GM18861 (cell line): ENCODE results near the gene DNAJC5G.
A peak's percentile ranks its signal among the peaks of the same experiment; 100 is the strongest.
"Not testable (repeated sequence)": the region's sequence is repeated elsewhere in the genome, so short reads cannot be mapped to it uniquely, and the experiment has no call there.

Source experiments
- ATAC-seq: cut with Tn5 transposase; IDR thresholded peaks from one replicate; pipeline ENCODE4 v1.9.1; 2021; ENCODE audit not compliant: unreplicated experiment

Gene DNAJC5G

DNA sequence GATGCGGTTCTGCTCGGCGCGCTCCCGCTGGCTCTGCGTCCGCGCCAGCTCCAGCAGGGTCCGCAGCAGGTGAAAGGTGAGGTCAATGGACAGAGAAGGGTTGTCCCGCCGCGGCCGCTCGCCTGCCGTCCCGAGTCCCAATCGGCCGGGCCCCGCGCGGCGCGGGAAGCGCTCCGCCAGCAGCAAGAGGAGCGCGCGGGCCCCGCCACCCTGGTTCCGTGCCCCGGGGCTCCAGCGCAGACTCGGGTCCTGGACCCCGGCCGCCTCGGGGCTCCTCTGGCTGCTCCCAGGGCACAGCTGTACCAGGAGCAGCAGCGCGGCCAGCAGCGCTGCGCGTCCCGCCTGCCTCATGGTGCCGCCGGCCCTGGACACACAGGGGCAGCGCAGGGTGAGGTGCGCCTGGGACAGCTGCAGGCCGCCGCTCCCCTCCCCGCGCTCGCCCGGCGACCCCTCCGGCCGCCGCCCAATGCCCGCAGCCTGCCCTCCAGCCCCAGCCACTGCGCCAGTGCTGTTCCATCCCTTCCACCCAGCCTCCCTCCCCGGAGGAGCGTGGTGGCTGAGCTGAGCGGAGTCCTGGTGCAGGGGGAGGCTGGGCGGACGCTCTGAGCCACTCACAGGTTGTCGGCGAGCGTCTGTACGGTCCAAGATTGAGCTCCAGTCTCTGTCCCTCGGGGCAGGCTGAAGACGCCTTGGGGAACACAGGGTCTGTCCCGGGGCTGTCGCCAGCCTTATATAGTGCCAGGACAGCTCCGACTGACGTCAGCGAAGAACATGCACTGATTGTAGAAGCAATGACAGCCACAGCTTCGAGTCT lies 32.5 kb downstream of the DNAJC5G start:
- no peak for ATAC-seq

DNA sequence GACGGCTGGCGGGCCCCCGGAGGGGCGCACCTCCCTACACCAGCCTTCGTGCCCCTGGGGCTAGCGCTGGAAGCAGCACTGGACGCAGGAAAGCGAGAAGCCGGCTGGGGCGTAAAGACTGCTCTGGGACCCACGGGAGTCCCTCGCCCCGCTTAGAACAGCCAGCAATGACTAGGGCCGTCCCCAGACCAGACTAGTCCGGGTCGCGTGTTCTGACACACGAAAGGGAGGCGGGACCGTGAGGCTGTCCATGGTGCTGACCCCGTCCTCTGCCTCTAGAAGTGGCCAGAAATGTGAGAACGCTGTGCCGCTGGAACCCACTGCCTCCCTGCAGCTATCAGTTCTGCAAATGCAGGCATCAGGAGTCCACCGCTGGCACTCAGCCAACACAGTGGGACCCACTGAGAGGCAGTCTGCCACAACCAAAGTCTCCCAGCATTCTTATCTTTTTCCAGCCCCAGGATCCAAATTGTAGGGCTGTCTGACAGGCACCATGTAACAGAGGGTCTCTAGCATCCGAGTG lies 33.2 kb downstream of the DNAJC5G start, which contains the start of gene UCN:
TSS of gene UCN (minus strand) at position 87 of the 523 bp plus-strand sequence. CDS start 550 bp downstream, outside the sequence.
- no peak for ATAC-seq

DNA sequence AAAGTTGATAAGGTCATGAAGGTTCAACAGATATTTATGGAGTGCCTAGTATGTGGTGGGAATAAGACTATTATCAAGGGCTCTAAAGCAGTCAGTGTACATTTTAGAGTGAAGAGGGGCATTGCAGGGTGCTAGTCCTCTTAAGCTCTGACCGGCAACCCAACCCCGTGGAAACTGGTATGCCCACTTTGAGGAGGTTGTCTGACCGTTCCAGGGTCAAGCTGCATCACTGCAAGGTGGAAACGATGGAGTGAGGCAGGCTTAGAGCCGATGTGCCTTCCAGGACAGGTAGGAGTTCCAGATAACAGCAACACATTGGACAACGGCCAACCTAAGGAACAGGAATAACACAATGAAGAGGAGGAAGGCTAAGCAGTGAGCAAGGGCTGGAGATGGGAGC lies 34.4 kb downstream of the DNAJC5G start:
- no peak for ATAC-seq

DNA sequence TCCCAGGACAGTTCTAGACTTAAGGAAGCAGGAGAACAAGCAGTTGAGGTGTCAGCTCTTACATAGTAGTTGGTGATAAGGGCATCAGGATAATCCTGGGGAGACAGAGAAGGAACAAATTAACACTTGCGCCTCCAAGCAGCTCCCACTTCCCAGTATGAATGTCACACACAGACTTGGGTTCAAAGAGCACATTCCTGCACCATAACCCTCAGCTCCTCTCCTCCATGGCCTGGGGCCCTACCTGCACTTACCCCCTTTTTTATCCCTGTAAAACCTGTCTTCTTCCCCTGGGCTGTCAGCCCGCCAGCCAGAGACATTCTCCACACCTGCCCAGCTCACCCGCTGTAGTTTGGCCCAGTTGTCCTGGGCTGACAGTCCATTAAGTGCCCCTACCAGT lies 36.9 kb downstream of the DNAJC5G start:
- no peak for ATAC-seq

DNA sequence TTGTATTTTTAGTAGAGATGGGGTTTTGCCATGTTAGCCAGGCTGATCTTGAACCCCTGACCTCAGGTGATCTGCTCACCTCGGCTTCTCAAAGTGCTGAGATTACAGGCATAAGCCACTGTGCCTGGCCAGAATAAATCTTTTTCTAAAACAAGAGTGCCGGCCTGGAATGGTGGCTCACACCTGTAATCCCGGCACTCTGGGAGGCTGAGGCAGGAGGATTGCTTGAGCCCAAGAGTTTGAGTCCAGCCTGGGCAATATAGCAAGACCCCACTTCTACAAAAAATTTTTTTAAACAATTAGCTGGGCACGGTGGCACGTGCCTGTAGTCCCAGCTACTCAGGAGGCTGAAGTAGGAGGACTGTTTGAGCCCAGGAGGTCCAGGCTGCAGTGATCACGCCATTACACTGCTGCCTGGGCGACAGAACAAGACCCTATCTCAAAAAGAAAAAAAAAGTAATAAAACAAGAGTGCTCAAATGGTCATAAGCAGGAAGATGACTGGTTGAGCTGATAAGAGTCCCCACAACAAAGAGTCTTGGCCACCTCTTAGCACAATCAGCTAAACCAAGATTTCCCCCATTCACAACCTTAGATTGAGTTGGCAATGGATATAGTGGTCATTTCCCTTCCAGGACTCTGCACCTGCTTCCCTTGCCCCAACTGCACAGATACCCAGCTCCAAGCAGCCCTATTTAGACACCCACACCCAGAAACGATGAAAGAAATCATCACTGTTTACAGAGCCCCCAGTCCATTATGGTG lies 38.8 kb downstream of the DNAJC5G start:
- ATAC-seq, result no peak

DNA sequence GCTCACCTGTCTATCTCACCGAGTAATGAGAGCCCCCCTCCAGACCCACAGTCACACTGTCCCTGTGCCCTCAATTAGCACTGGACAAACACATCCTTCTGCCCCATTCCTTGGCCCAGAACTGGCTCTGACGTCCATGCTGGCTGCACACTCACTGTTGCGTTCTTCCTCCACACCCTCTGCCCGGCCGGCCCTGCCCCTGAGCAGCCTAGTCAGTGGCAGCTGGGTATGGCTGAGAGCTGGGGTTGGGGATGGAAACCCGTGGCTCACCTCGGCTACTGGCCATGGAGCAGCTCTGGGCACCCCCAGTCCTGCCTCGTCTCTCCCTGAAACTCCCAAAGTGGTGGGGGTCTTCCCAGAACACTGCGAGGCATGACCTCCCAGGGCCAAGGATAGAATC lies 39.5 kb downstream of the DNAJC5G start:
- no peak for ATAC-seq

DNA sequence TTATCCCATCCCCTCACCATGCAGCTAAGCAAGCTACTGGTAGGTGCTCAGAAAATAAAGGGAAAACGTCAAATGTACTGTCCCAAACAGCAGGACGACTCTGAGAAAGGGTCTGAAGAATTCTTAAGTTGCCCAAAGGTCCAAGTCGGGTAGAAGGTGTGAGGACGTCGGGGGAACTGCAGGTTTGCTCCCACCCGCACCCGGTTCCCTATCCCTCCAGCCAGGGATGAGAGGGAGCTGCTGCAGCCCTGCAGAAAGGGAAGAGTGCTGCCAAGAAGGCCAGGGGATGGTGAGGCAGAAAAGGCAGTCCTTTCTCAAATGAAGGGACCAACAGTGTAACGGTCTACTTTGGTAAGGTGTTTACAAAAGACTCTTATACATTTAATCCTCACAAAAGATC lies 39.9 kb downstream of the DNAJC5G start:
- ATAC-seq, result no peak

DNA sequence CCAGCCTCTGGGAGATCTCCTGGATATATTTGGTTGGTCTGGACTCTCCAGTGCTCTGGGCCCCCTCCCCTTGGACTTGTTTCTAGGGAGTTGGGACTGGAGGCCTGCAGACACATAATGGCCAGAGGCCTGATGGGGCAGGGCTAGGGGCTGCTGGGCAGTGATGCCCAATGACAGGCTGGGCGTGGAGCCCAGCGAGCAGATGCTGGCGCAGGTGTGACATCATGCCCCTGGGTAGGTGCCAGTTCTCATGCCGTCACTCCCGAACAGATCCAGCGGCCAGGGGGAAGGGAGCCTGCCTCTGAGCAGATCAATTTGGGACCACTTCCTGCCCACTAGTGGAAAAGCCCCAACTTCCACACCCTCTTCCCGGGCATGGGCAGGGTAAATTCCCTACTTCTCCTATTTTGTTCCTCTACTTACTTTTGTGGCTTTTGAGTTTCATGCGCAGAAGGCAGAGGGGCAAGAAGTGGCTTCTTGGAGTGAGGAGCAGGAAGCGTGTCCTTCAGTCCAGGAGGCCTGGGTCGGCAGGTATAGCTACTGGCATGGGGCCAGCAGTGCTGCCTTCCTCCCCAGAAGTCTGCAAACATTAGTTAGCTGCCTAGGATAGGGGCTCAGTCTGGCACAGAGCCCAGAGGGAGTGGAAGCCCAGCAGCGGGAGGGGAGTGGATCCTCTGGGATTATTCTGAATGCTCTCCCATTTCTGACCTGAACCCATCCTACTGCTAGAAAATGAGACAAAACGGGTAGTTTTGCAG lies 41.6 kb downstream of the DNAJC5G start:
- ATAC-seq, result no peak

DNA sequence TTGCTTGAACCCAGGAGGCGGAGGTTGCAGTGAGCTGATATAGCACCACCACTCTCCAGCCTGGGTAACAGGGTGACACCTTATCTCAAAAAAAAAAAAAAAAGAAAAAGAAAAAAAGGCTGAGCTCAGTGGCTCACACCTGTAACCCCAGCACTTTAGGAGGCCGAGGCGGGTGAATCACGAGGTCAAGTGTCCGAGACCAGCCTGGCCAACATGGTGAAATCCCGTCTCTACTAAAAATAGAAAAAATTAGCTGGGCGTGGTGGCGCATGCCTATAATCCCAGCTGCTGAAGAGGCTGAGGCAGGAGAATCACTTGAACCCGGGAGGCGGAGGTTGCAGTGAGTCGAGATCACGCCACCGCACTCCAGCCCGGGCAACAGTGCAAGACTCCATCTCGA lies 44.6 kb downstream of the DNAJC5G start:
- not testable (repeated sequence) for ATAC-seq

DNA sequence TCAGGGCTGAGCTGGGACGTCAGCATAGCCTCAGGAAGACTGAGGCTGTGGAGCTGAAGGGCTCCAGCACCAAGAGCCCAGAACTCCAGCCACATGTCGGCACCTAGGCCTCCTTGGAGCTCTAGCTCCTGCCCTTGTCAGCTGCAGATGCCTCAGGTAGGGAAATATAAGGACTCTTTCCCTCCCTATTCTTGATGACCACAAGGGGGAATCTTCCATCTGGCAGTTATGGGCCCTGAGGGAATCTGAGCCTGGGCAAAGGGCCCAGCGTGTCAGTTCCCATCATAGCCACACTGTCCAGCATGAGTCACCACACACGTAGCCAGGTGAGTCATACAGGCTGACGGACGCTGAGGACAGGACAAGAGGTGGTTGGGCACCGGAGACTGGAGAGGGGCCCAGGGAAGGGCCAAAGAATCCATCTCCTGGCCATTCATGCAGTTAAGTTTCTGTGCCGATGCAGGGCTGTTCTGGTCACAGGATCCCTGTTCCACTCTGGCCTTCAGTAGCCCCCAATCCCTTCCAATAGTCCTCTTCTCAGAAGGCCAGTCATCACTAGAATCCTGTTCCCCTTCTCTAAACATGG lies 45.8 kb downstream of the DNAJC5G start:
- ATAC-seq, result no peak

DNA sequence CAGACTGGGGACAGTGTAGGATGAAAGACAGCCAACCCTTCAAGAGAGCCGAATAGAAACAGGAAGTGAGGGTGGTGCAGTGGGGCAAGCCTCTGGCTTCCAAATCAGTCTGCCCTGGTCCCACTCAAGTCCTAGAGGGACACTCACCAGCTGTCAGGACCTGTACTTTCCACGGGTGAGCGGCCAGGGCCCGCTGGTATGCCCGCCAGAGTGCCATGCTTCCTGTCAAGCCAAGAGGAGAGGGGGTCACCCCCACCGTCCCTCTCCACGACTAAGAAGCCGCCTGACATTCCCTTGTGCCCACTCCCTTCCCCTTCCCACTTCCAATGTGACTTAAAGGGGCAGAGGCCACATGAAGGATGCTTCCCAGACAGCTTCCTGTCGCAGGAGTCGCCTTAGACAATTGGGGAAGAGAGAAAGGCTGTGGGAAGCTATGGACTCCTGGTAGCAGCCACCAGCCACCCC lies 47.1 kb downstream of the DNAJC5G start:
- ATAC-seq, result no peak

DNA sequence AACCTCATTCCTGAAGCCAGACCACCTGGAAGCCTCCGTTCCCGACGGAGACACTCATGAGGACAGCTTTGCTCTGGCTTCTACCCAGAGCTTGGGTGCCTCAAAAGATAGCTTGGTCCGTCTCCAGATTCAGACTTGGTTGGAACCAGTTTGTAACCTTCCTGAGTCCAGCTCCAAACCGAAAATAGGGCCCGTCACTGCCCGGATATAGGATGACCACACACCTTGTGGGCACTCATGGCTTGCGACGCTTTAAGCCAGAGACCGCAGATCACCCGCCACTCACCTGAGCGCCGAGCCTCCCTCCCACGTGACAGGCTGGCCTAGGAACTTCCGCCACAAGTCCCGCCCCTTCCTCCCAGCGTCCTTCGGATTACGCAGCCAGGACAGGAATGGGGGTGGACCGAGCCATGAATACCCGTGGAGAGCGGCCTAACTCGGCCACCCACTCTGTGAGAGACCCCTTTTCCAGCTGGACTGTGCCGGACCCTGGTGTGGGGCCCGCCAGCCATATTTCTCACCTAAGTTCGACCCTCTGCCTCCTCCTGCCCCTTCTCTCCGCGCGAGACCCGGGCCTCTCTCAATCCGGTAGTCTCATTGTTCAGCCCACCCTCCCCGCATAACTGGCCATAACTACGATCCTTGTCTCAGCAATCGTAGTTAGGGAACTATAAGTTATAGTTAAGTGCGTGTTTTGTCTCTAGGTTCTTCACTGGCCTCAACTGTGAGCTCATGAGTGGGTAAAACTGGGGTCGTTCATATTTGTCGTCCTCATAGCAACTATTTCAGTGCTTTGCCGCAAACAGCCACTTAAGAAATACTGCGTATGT lies 47.7 kb downstream of the DNAJC5G start, which contains the start of gene MPV17:
TSS of gene MPV17 (minus strand) at position 332 of the 830 bp plus-strand sequence. CDS start 580 bp downstream, outside the sequence.
- peak; percentile 70 for ATAC-seq

DNA sequence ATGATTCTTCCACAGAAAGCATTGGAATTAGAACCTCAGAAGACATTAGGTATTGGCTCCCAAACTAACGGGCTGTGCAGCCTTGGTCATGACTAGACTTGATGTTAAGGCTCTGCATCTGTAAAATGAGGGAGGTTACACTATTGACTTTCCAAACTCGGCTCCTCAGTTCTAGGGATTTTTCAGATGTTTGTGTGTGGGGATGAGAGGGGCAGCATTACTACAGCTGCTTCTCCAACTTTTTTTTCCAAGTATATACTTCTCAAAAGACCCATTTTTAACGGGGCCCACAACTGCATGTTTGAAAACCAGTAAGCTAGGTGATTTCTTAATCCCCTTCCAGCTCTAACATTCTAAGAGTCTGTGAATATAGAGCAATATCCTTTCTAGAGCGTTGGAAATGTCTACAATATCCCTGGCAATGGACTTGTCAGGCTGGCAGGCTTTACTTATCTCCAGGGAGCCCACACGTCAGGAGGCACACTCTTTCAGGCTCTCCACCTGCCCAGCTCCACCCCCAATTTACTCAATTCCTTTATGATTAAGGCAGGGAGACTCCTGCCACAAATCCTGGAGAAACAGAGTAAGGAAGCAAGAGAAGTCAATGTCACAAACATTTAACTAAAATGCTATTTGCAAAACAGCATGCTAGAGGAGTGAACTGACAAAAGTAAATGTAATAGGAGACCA lies 48.5 kb downstream of the DNAJC5G start:
- no peak for ATAC-seq

DNA sequence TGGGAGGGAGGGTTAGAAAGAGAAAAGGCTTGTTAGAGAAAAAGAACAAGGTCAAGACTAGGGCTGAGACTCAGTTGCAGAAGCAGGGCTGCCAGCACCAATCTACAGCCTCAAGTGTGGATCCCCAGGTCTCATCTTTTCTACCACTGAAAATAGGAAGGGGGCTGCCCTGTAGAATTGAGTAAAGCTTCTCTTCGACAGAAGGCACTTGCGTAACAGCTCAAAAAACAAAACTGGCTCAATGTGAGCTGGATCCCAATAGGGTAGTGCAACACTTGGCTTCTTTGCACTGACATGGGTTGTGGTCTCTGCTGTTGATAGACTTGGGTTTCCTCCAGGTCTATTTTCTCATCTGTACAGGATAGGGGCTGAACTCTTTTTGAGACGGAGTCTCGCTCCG lies 49.5 kb downstream of the DNAJC5G start:
- no peak for ATAC-seq
